Endometrial microvascular endothelial cells (primary cell): ENCODE measurements around the gene DCAF8L2. TPM values are rescaled to one million over a fixed set of nuclear protein-coding genes. Genes with fewer than 3 reads are reported as not detected.
"Not testable (repeated sequence)": the region's sequence is repeated elsewhere in the genome, so short reads cannot be mapped to it uniquely, and the experiment has no call there.

Source experiments
- in situ Hi-C: cut with HindIII; loops from 2 replicates; pipeline ENCODE4 v1.10.0; 2017; ENCODE audit warnings: low sequenced_read_pairs, low pct_unique_long_range_greater_than_20kb; ENCODE audit errors: inconsistent ontology term
- total RNA-seq: library from RNA; depleted of rRNA; stranded (reverse); fragments of >200 nt; gene quantifications from one replicate; pipeline ENCODE4 v1.2.3, GENCODE V29; 2015; ENCODE audit errors: inconsistent ontology term

The DCAF8L2 gene
- not detected for total RNA-seq

- in situ Hi-C loops, result no loop called here
These were observed at the start of gene DCAF8L2 for GRCh38 chrX:27590044-27590443. TSS of gene DCAF8L2 (plus strand) at chrX:27590344. CDS start at chrX:27746896, 156,552 bp downstream.

DNA sequence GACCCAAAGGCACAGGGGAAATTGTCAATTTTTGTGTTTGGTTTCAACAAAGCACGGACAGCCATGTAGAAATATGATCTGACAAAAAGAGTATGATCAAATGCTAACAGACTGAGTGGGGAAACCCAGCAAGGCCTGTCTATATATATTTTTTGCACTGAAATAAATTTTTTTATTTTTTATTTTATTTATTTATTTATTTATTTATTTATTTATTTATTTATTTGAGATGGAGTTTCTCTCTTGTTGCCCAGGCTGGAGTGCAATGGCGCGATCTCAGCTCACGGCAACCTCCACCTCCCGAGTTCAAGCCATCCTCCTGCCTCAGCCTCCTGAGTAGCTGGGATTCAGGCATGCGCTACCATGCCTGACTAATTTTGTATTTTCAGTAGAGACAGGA is 49.0 kb upstream of the DCAF8L2 start:
- in situ Hi-C loops, result not testable (repeated sequence)

- in situ Hi-C loops, result no loop called here
These were observed 41.5 kb upstream of the DCAF8L2 start for GRCh38 chrX:27548624-27549023.

DNA sequence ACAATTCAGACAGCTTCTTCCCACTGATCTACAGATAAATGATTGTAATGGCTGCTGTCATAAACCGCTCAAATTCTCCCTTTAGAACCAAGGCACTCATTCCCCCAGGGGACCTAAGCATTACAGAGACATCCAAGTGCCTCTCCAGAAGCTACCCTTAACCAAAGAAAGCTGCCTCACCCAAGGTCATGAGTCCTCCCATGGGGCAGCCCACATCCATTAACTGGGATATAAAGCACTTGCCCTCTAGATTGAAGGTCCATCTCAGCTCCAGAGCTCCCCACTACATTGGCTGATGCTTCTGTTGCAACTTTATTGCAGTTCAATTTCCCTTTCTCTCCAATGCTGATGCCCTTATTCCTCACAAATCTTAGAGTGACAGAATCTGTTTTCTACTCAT is 40.5 kb upstream of the DCAF8L2 start:
- in situ Hi-C loops, result no loop called here

GRCh38 chrX:27555514-27555913 is 34.6 kb upstream of the DCAF8L2 start:
- in situ Hi-C loops, result no loop called here

- in situ Hi-C loops, result no loop called here
These were observed 24.2 kb upstream of the DCAF8L2 start for GRCh38 chrX:27565992-27566391.

- in situ Hi-C loops, result no loop called here
These were observed 19.0 kb upstream of the DCAF8L2 start for GRCh38 chrX:27571164-27571563.

- in situ Hi-C loops, result no loop called here
These were observed 14.6 kb upstream of the DCAF8L2 start for GRCh38 chrX:27575565-27575964.

GRCh38 chrX:27583976-27584375 is 6.2 kb upstream of the DCAF8L2 start:
- in situ Hi-C loops, result no loop called here

DNA sequence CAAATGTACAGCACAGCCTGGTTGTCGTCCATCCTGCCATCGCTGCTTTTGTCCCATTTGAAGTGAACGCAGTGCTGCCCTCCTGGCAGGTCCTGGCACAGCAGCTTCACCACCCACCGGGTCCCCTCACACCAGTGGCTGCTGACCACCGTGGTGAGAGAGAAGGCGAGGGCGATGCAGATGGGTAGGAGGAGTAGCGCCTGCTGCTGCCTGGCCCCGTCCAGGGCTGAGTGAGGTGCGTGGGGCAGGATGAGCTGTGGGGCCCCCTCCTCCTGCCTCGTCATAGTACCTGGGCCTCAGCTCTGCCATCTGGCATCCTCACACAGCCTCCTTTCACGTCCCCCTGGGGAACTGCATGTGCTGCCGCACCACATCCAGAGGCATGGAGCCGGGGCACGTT is 1.8 kb downstream of the DCAF8L2 start:
- in situ Hi-C loops, result no loop called here

GRCh38 chrX:27597508-27597907 is 7.4 kb downstream of the DCAF8L2 start:
- in situ Hi-C loops, result no loop called here

DNA sequence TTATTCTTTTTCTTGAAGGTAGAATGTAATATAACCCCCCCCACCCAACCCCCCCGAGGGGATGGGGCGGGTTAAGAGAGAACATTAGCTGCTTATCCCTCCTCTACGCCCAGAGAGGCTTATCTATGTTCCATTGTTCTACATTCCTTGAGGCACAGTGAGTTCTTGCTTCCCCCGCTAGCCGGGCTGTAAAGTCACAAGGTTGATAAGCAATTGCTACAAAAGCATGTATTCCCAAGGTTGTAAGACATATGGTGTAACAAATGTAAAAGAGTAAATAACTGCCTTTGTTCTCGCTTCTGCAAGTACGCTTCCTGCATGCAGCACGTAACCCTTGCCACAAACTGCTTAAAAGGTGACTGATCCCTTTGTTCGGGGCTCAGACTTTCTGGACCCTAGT is 8.2 kb downstream of the DCAF8L2 start:
- in situ Hi-C loops, result no loop called here

- in situ Hi-C loops, result no loop called here
These were observed 9.8 kb downstream of the DCAF8L2 start for GRCh38 chrX:27599928-27600327.

DNA sequence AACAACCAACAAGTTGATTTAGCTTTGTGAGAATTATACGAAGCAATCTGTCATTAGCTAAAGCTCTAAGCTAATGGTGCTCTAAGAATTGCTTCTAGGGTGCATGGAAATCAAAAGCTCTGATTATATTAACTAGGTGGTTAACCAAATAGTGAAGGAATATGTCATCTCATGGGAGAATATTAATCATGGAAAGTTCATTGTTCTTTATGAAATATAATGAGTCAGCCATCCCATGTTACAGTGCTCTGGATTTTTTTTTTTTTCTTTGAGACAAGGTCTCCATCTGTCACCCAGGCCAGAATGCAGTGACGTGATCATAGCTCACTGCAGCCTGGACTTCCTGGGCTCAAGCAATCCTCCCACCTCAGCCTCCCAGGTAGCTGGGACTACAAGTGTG is 10.5 kb downstream of the DCAF8L2 start:
- in situ Hi-C loops, result no loop called here

- in situ Hi-C loops, result no loop called here
These were observed 18.5 kb downstream of the DCAF8L2 start for GRCh38 chrX:27608671-27609070.

DNA sequence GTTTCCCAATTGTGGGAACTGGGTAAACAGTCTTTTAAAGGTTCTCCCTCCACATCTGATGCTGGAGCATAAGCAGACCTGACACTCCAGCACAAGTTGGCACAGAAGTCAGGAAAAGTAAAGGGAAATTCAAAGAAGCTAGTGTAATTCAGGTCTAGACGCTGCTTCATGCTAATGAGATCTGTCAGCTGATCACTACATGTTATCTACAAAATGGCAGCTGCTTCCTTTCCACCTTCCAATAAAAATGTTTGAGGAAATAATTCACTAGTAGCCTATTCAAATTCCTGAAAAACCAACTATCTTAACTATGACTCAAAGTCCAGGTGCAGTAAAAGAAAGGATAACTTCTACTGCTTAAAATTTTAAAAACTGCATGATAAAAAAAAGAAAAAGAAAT is 29.3 kb downstream of the DCAF8L2 start:
- in situ Hi-C loops, result no loop called here

DNA sequence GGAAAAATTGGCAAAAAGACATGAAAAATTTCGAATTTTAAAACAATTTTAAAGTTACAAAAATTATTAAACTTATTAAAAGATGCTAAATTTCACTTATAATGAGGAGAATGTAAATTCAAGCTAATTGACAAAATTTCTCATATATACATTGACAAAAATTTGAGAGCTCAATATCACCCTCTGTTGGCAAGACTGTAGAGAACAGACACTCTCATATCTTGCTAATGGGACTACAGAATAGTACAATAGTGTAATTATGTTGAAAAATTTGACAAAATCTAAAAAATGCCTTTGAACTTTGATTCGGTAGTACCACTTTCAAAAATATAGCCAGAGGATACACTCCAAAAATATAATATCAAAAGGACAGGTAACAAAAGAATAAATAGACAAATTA is 29.8 kb downstream of the DCAF8L2 start:
- in situ Hi-C loops, result no loop called here

- in situ Hi-C loops, result no loop called here
These were observed 32.7 kb downstream of the DCAF8L2 start for GRCh38 chrX:27622883-27623282.

- in situ Hi-C loops, result no loop called here
These were observed 35.9 kb downstream of the DCAF8L2 start for GRCh38 chrX:27626066-27626465.

GRCh38 chrX:27633328-27633727 is 43.2 kb downstream of the DCAF8L2 start:
- in situ Hi-C loops, result no loop called here

GRCh38 chrX:27656581-27656980 is 66.4 kb downstream of the DCAF8L2 start:
- in situ Hi-C loops, result no loop called here

- in situ Hi-C loops, result no loop called here
These were observed 70.7 kb downstream of the DCAF8L2 start for GRCh38 chrX:27660878-27661277.
